Activated effector memory CD4-positive, alpha-beta T cell treated with Interleukin-2 at 50 U/mL for 16 hours (primary cell): ENCODE measurements around the gene WDR88.
"Not testable (repeated sequence)": the region's sequence is repeated elsewhere in the genome, so short reads cannot be mapped to it uniquely, and the experiment has no call there.

Experiments
- DNase-seq: peaks from one replicate; pipeline ENCODE4 v3.0.0-alpha.2; 2020

WDR88 gene

GRCh38 chr19:33199441-33200265 is 67.7 kb downstream of the WDR88 start:
- no peak for DNase-seq

GRCh38 chr19:33201473-33201872 is 69.6 kb downstream of the WDR88 start:
- DNase-seq = no peak

GRCh38 chr19:33201886-33202545 is 70.1 kb downstream of the WDR88 start:
- no peak for DNase-seq

GRCh38 chr19:33202546-33203507 is 70.9 kb downstream of the WDR88 start:
- DNase-seq = no peak

- no peak for DNase-seq
Measured at GRCh38 chr19:33203529-33203928, 71.6 kb downstream of the WDR88 start.

- DNase-seq = no peak
Measured at GRCh38 chr19:33204136-33204973, 72.4 kb downstream of the WDR88 start.

- no peak for DNase-seq
Measured at GRCh38 chr19:33205110-33205509, 73.2 kb downstream of the WDR88 start.

GRCh38 chr19:33205531-33206260 is 73.8 kb downstream of the WDR88 start:
- DNase-seq = no peak

- DNase-seq = no peak
Measured at GRCh38 chr19:33206261-33207039, 74.5 kb downstream of the WDR88 start.

GRCh38 chr19:33207040-33207620 is 75.2 kb downstream of the WDR88 start:
- DNase-seq = no peak

- DNase-seq = no peak
Measured at GRCh38 chr19:33207903-33208302, 76.0 kb downstream of the WDR88 start.

- DNase-seq = no peak
Measured at GRCh38 chr19:33208371-33208895, 76.5 kb downstream of the WDR88 start.

- no peak for DNase-seq
Measured at GRCh38 chr19:33208904-33209849, 77.3 kb downstream of the WDR88 start.

GRCh38 chr19:33209850-33210230 is 77.9 kb downstream of the WDR88 start:
- DNase-seq = not testable (repeated sequence)

- DNase-seq = no peak
Measured at GRCh38 chr19:33210266-33210940, 78.5 kb downstream of the WDR88 start.

- DNase-seq = no peak
Measured at GRCh38 chr19:33211794-33212435, 80.0 kb downstream of the WDR88 start.

GRCh38 chr19:33212436-33213172 is 80.7 kb downstream of the WDR88 start:
- DNase-seq = no peak
